Pulmonary artery endothelial cell (primary cell): Measurements from ENCODE around the gene CNKSR3. TPM values are rescaled to one million over a fixed set of nuclear protein-coding genes. Genes with fewer than 3 reads are reported as not detected.
"Not testable (repeated sequence)": the region's sequence is repeated elsewhere in the genome, so short reads cannot be mapped to it uniquely, and the experiment has no call there.

Experiments used
- DNase-seq: peaks from one replicate; pipeline ENCODE4 v3.0.0-alpha.2; 2011; ENCODE audit warnings: low read depth, low spot score
- total RNA-seq: library from RNA; depleted of rRNA; stranded (reverse); fragments of >200 nt; gene quantifications from 2 replicates; pipeline ENCODE4 v1.2.3, GENCODE V29; 2014

Gene CNKSR3
- total RNA-seq, result 7.3 and 11.8 TPM in 2 replicates

GRCh38 chr6:154510144-154510905 is at the start of gene CNKSR3:
Gene CNKSR3, minus strand, starts transcription at chr6:154510685. Its CDS starts 571 bp downstream, at chr6:154510114.
- peak; percentile 82 for DNase-seq

GRCh38 chr6:154558984-154559383 is 48.5 kb upstream of the CNKSR3 start:
- DNase-seq, result no peak

GRCh38 chr6:154558513-154558912 is 48.0 kb upstream of the CNKSR3 start:
- DNase-seq, result no peak

GRCh38 chr6:154555073-154555677 is 44.7 kb upstream of the CNKSR3 start:
- DNase-seq, result peak; percentile 47

- no peak for DNase-seq
Measured at GRCh38 chr6:154554491-154554890, 44.0 kb upstream of the CNKSR3 start.

- DNase-seq, result no peak
Measured at GRCh38 chr6:154550779-154551178, 40.3 kb upstream of the CNKSR3 start.

GRCh38 chr6:154549179-154549578 is 38.7 kb upstream of the CNKSR3 start:
- DNase-seq, result no peak

GRCh38 chr6:154548130-154548830 is 37.8 kb upstream of the CNKSR3 start:
- peak; percentile 54 for DNase-seq

- DNase-seq, result no peak
Measured at GRCh38 chr6:154543628-154544027, 33.1 kb upstream of the CNKSR3 start.

- DNase-seq, result no peak
Measured at GRCh38 chr6:154542747-154543146, 32.3 kb upstream of the CNKSR3 start.

GRCh38 chr6:154541837-154542236 is 31.4 kb upstream of the CNKSR3 start:
- DNase-seq, result not testable (repeated sequence)

- no peak for DNase-seq
Measured at GRCh38 chr6:154539593-154540269, 29.2 kb upstream of the CNKSR3 start.

GRCh38 chr6:154538640-154539191 is 28.2 kb upstream of the CNKSR3 start:
- no peak for DNase-seq

GRCh38 chr6:154537511-154538325 is 27.2 kb upstream of the CNKSR3 start:
- DNase-seq, result no peak

- no peak for DNase-seq
Measured at GRCh38 chr6:154536999-154537398, 26.5 kb upstream of the CNKSR3 start.

- DNase-seq, result no peak
Measured at GRCh38 chr6:154536255-154536654, 25.8 kb upstream of the CNKSR3 start.

GRCh38 chr6:154535851-154536250 is 25.4 kb upstream of the CNKSR3 start:
- no peak for DNase-seq

GRCh38 chr6:154535147-154535546 is 24.7 kb upstream of the CNKSR3 start:
- DNase-seq, result no peak

GRCh38 chr6:154534531-154534930 is 24.0 kb upstream of the CNKSR3 start:
- no peak for DNase-seq

GRCh38 chr6:154532426-154532825 is 21.9 kb upstream of the CNKSR3 start:
- DNase-seq, result no peak

- no peak for DNase-seq
Measured at GRCh38 chr6:154529957-154530356, 19.5 kb upstream of the CNKSR3 start.
